ENCODE data around the gene TMEM255A. TPM values are rescaled to one million over a fixed set of nuclear protein-coding genes. Genes with fewer than 3 reads are reported as not detected.

TMEM255A gene
- polyA plus RNA-seq, 1 of the 3 experiments (the other 2 are of a cell fraction) = 0.08 TPM

DNA sequence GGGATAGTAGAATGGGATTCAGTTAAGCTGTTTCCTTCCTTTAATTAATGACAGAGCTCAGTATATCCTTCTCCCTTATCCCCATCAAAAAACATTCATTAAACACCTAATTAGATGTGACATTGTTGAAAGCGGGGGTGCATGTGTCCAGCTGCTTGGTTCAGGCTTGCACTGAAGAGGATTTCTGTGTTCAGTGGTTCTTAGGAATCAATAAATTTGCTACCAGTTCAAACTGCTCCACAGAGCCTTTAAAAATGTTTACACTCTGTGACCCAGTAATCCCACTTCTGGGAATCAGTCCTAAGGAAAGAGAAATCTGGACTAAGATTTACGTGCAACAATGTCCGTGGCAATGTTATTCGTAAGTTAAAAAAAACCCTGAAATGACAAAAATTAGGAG is 7.2 kb upstream of the TMEM255A start (continued):
- no peak for TF ChIP-seq REST (IDR thresholded peaks at IDR 0.05; ENCODE audit: low read depth, low read length)
- no peak for TF ChIP-seq RFX5 (IDR thresholded peaks at IDR 0.05; ENCODE audit: low read length)

GRCh38 chrX:120316587-120317283 is 5.5 kb upstream of the TMEM255A start:
- DNase-seq = no peak
- 21% methylated on average over 5 of the region's 5 CpGs for WGBS (ENCODE audit: low lambda C conversion rate)
- CTCF ChIA-PET = no interaction called here

GRCh38 chrX:120315776-120316175 is 4.5 kb upstream of the TMEM255A start:
- Histone ChIP-seq H3K79me2 (ENCODE audit: insufficient read depth) (no peaks in the 10 kb centered on the region), H4K20me1 (ENCODE audit: insufficient read depth) (no peaks in the 10 kb centered on the region), H3K9ac (no peak overlapping the region), H3K27ac (ENCODE audit: low read depth in 2 of 2, low read length in 1 of 2) (no peak overlapping the region), H3K4me3 (ENCODE audit: low read depth in 2 of 2, low read length in 1 of 2) (no peak overlapping the region), H3K9me2 (no peaks in the 10 kb centered on the region), H3K4me1 (ENCODE audit: control insufficient read depth in 1 of 2, insufficient read depth in 2 of 2, low read depth in 1 of 2, low read length in 1 of 2) (peaks cover 0 to 3% of the 10 kb centered on the region in 2 experiments; a peak in 1 of 4 replicates), H3K36me3 (replicated peaks in 1 of 2; ENCODE audit: control insufficient read depth in 1 of 2, insufficient read depth in 2 of 2, low read length in 1 of 2) (no peaks in the 10 kb centered on the region), H3F3A (replicated peaks; ENCODE audit: insufficient read depth) (no peaks in the 10 kb centered on the region), H3K9me3 (no peaks in the 10 kb centered on the region), H2AFZ (ENCODE audit: low read depth) (no peak overlapping the region), H3K4me2 (no peak overlapping the region), H3K27me3 (ENCODE audit: insufficient read depth) (peaks cover 34% of the 10 kb centered on the region; the same call in 1 of the 2 replicates)
- CTCF ChIA-PET = no interaction called here
- WGBS (ENCODE audit: low lambda C conversion rate) = 0% methylated on average over 4 of the region's 4 CpGs
- no peak for TF ChIP-seq REST (IDR thresholded peaks at IDR 0.05; ENCODE audit: low read depth, low read length)
- no peak for TF ChIP-seq SMC3 (IDR thresholded peaks at IDR 0.05; ENCODE audit: low read depth, low read length)
- POLR2A ChIA-PET = no interaction called here
- no peak for DNase-seq

More at GRCh38 chrX:120316587-120317283, 5.5 kb upstream of the TMEM255A start:
- H4K20me1 ChIP-seq (ENCODE audit: insufficient read depth) = no peaks in the 10 kb centered on the region
- TF ChIP-seq FOSL2 (IDR thresholded peaks at IDR 0.05; ENCODE audit: borderline replicate concordance, low read depth) (peak; percentile 48; the same call in 1 of the 2 replicates), RAD21 (IDR thresholded peaks at IDR 0.05; ENCODE audit: low read length) (no peak)
- no peaks in the 10 kb centered on the region for H3K9me2 ChIP-seq
- no peak overlapping the region for H3K4me3 ChIP-seq (ENCODE audit: low read depth in 2 of 2, low read length in 1 of 2)
- H3K79me2 ChIP-seq (ENCODE audit: insufficient read depth) = no peaks in the 10 kb centered on the region
- H3K27ac ChIP-seq (ENCODE audit: low read depth in 2 of 2, low read length in 1 of 2) = no peak overlapping the region
- no peaks in the 10 kb centered on the region for H3K9me3 ChIP-seq
- H3K4me1 ChIP-seq (ENCODE audit: control insufficient read depth in 1 of 2, insufficient read depth in 2 of 2, low read depth in 1 of 2, low read length in 1 of 2) = no peaks in the 10 kb centered on the region
- no peaks in the 10 kb centered on the region for H3K36me3 ChIP-seq (replicated peaks in 1 of 2; ENCODE audit: control insufficient read depth in 1 of 2, insufficient read depth in 2 of 2, low read length in 1 of 2)
- no peak overlapping the region for H3K9ac ChIP-seq
- H3F3A ChIP-seq (replicated peaks; ENCODE audit: insufficient read depth) = no peaks in the 10 kb centered on the region
- no peak overlapping the region for H3K4me2 ChIP-seq
- POLR2A ChIA-PET = no interaction called here
- peaks cover 33% of the 10 kb centered on the region; the same call in 1 of the 2 replicates for H3K27me3 ChIP-seq (ENCODE audit: insufficient read depth)
- H2AFZ ChIP-seq (ENCODE audit: low read depth) = no peak overlapping the region
